ENCODE measurements around the gene MRPS18A.

MRPS18A gene

GRCh38 chr6:43623880-43624785 is 63.5 kb downstream of the MRPS18A start:
- TF ChIP-seq EZH2phosphoT487 (IDR thresholded peaks at IDR 0.05; ENCODE audit: borderline replicate concordance) (no peak), CTCF (conservative IDR thresholded peaks at IDR 0.05; ENCODE audit: low read length) (no peak)
- Histone ChIP-seq H3K9me3 (ENCODE audit: insufficient read depth, low read depth, low read length) (no peaks in the 10 kb centered on the region), H3K36me3 (ENCODE audit: insufficient read depth, low read length) (peaks cover 53% of the 10 kb centered on the region; the same call in 1 of the 2 replicates), H2AFZ (ENCODE audit: low read length) (no peak overlapping the region), H3K4me1 (ENCODE audit: insufficient read depth, low read length, poor library complexity, severe bottlenecking) (peaks cover 14% of the 10 kb centered on the region), H3K79me2 (ENCODE audit: insufficient read depth, low read length) (peaks cover 36% of the 10 kb centered on the region), H4K20me1 (ENCODE audit: insufficient read depth, low read length, poor library complexity, severe bottlenecking) (peaks cover 10% of the 10 kb centered on the region), H3K4me2 (ENCODE audit: low read depth, low read length, poor library complexity, severe bottlenecking) (no peak overlapping the region), H3K9ac (ENCODE audit: low read depth, low read length, poor library complexity, severe bottlenecking) (no peak overlapping the region), H3F3A (ENCODE audit: low read depth) (no peaks in the 10 kb centered on the region), H3K9me2 (replicated peaks; ENCODE audit: low read depth, low read length) (no peaks in the 10 kb centered on the region), H3K27me3 (ENCODE audit: insufficient read depth, low read length, poor library complexity, severe bottlenecking) (no peaks in the 10 kb centered on the region), H3K4me3 (ENCODE audit: low read length, poor library complexity, severe bottlenecking) (no peak overlapping the region)

- Histone ChIP-seq H4K20me1 (ENCODE audit: insufficient read depth, low read length, poor library complexity, severe bottlenecking) (peaks cover 7% of the 10 kb centered on the region), H3K9ac (ENCODE audit: low read depth, low read length, poor library complexity, severe bottlenecking) (no peak overlapping the region), H3K9me2 (replicated peaks; ENCODE audit: low read depth, low read length) (no peaks in the 10 kb centered on the region), H3K9me3 (ENCODE audit: insufficient read depth, low read depth, low read length) (no peaks in the 10 kb centered on the region), H3K4me3 (ENCODE audit: low read length, poor library complexity, severe bottlenecking) (no peak overlapping the region), H3K4me2 (ENCODE audit: low read depth, low read length, poor library complexity, severe bottlenecking) (no peak overlapping the region), H3F3A (ENCODE audit: low read depth) (no peaks in the 10 kb centered on the region), H3K4me1 (ENCODE audit: insufficient read depth, low read length, poor library complexity, severe bottlenecking) (peaks cover 10% of the 10 kb centered on the region), H3K79me2 (ENCODE audit: insufficient read depth, low read length) (peaks cover 24% of the 10 kb centered on the region), H2AFZ (ENCODE audit: low read length) (no peak overlapping the region), H3K27me3 (ENCODE audit: insufficient read depth, low read length, poor library complexity, severe bottlenecking) (no peaks in the 10 kb centered on the region), H3K36me3 (ENCODE audit: insufficient read depth, low read length) (peaks cover 53% of the 10 kb centered on the region; the same call in 1 of the 2 replicates)
- TF ChIP-seq EZH2phosphoT487 (IDR thresholded peaks at IDR 0.05; ENCODE audit: borderline replicate concordance): no peak
- no peak for TF ChIP-seq CTCF (conservative IDR thresholded peaks at IDR 0.05; ENCODE audit: low read length)
These were observed 65.0 kb downstream of the MRPS18A start for GRCh38 chr6:43622541-43622940.

- Histone ChIP-seq H3K27me3 (ENCODE audit: insufficient read depth, low read length, poor library complexity, severe bottlenecking) (no peaks in the 10 kb centered on the region), H3K9me3 (ENCODE audit: insufficient read depth, low read depth, low read length) (no peaks in the 10 kb centered on the region), H3K79me2 (ENCODE audit: insufficient read depth, low read length) (peaks cover 17% of the 10 kb centered on the region; the same call in 1 of the 2 replicates), H3K9ac (ENCODE audit: low read depth, low read length, poor library complexity, severe bottlenecking) (no peak overlapping the region), H3K4me2 (ENCODE audit: low read depth, low read length, poor library complexity, severe bottlenecking) (no peak overlapping the region), H3F3A (ENCODE audit: low read depth) (no peaks in the 10 kb centered on the region), H3K9me2 (replicated peaks; ENCODE audit: low read depth, low read length) (no peaks in the 10 kb centered on the region), H3K4me3 (ENCODE audit: low read length, poor library complexity, severe bottlenecking) (no peak overlapping the region), H3K4me1 (ENCODE audit: insufficient read depth, low read length, poor library complexity, severe bottlenecking) (peaks cover 3% of the 10 kb centered on the region), H2AFZ (ENCODE audit: low read length) (no peak overlapping the region), H3K36me3 (ENCODE audit: insufficient read depth, low read length) (peaks cover 53% of the 10 kb centered on the region; the same call in 1 of the 2 replicates), H4K20me1 (ENCODE audit: insufficient read depth, low read length, poor library complexity, severe bottlenecking) (no peaks in the 10 kb centered on the region)
- no peak for TF ChIP-seq CTCF (conservative IDR thresholded peaks at IDR 0.05; ENCODE audit: low read length)
- TF ChIP-seq EZH2phosphoT487 (IDR thresholded peaks at IDR 0.05; ENCODE audit: borderline replicate concordance): no peak
These were observed 65.8 kb downstream of the MRPS18A start for GRCh38 chr6:43621836-43622180.

Data from Loucy (cell line).